Right cardiac atrium (tissue), 5 donors: ENCODE measurements around the gene PRTFDC1. TPM values are rescaled to one million over a fixed set of nuclear protein-coding genes. Genes with fewer than 3 reads are reported as not detected.
A peak's percentile ranks its signal among the peaks of the same experiment; 100 is the strongest.

Source experiments
- ATAC-seq, 2 donors: fragments of 200-7000 bp; cut with Tn5 transposase; one replicate each; pipeline versions ENCODE4 v1.8.0 to v1.9.1; 2020; ENCODE audit warnings: moderate library complexity in 2 of 2, mild to moderate bottlenecking in 1 of 2
- DNase-seq, 3 donors: peaks; one replicate each; pipeline ENCODE4 v3.0.0-alpha.2; 2020
- H3K27ac ChIP-seq: one replicate; pipeline ENCODE4 v1.5.1; 2013; ENCODE audit warnings: mild to moderate bottlenecking, low read length, control low read depth, moderate library complexity
- H3K27me3 ChIP-seq: one replicate; pipeline ENCODE4 v1.6.1; 2013; ENCODE audit not compliant: control insufficient read depth, insufficient read depth
- H3K4me1 ChIP-seq: one replicate; pipeline ENCODE4 v1.6.1; 2013; ENCODE audit warnings: low read length; ENCODE audit not compliant: control insufficient read depth, insufficient read depth
- H3K4me3 ChIP-seq: one replicate; pipeline ENCODE4 v1.5.1; 2013; ENCODE audit warnings: low read length, control low read depth
- H3K9me3 ChIP-seq: one replicate; pipeline ENCODE4 v1.6.1; 2013; ENCODE audit warnings: low read length; ENCODE audit not compliant: control insufficient read depth
- WGBS: extraction: QIAGEN DNeasy Blood & Tissue Kit; methylation state at CpG from one replicate; pipeline ENCODE4 v1.1.7; 2013; 5-methylcytosine and 5-hydroxymethylcytosine counted together
- intact Hi-C, 4 donors: fragments of 100-400 bp; cut with DNase I; formaldehyde crosslinking; loops; one replicate each; pipeline versions ENCODE4 v1.11.0 to v1.14.0; 2022 to 2023
- long read RNA-seq, 4 donors: library from polyadenylated mRNA; unstranded; transcript quantifications; one replicate each; pipeline ENCODE4 v2.0.0, GENCODE V29; 2020 to 2021
- polyA plus RNA-seq: library from polyadenylated mRNA; stranded (reverse); fragments of 200-250 nt; gene quantifications from one replicate; pipeline ENCODE4 v1.2.3, GENCODE V29; 2013
- total RNA-seq, 4 donors: library from RNA; stranded (reverse); fragmentation: NEBNext Ultra II Directional; extraction: Animal tissue kit (Norgen Biotek cat#: 25700); gene quantifications; one replicate each; pipeline ENCODE4 v1.2.1, GENCODE V29; 2021
- donor health status: healthy with polysubstance abuse.
- donor health status: DM: no; HTN: yes; CAD: no.
- donor health status: DM: no; HTN: no; CAD: no.
- donor health status: DM: no; HTN: yes; CAD: no; lungs with severe emphysema.
- donor health status: DM: yes; HTN: yes; CAD: no.

The PRTFDC1 gene, protein sequence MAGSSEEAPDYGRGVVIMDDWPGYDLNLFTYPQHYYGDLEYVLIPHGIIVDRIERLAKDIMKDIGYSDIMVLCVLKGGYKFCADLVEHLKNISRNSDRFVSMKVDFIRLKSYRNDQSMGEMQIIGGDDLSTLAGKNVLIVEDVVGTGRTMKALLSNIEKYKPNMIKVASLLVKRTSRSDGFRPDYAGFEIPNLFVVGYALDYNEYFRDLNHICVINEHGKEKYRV
- total RNA-seq (10 to 100 TPM in 3 of 4 donors, 1 to 10 TPM in 1; 8.6 to 11.2 (median 10.6) TPM), polyA plus RNA-seq (7.6 TPM)
- long read RNA-seq, donor 1, partial matches to known transcripts: 0 of 2 reads
- long read RNA-seq, donor 1, other reads (novel, unspliced or antisense): 1 of 2 reads
- long read RNA-seq, donor 2, partial matches to known transcripts: 1 of 3 reads
- long read RNA-seq, donor 2, other reads (novel, unspliced or antisense): 2 of 3 reads
- long read RNA-seq, donor 3, partial matches to known transcripts: 4 of 6 reads
- long read RNA-seq, donor 3, other reads (novel, unspliced or antisense): 1 of 6 reads
- long read RNA-seq, donor 4, partial matches to known transcripts: 0 of 1 reads
- long read RNA-seq, donor 4, other reads (novel, unspliced or antisense): 1 of 1 reads

DNA sequence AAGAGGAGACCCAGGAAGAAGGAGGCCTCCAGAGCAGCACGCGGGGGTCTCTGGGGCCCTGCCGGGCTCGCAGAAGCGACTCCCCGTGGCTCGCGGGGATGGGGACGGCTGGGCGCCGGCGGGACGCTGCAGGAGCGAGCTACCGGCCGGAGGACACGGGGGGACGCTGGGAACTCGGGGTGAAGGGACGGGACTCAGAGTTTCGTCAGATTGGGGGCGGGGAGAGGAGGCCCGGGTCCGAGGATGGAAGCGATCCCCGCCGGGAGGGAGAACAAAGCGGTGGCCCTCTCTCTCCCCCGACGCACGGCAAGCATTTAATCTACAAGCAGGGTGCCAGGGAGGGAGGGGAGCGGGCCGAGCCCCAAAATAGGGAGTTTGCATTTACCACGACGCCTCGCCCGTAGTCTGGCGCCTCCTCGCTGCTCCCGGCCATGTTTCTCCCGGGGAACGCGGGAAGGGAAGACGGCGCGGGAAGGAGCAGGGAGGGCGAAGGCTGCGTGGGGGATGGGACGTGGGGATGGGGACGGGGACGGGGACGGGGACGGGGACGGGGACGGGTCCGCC, at the start of gene PRTFDC1:
TSS of gene PRTFDC1 (minus strand) at position 464 of the 564 bp plus-strand sequence. CDS start at position 433, 31 bp downstream.
- under 1% methylated on average over 52 of the region's 56 CpGs for WGBS
- Histone ChIP-seq H3K4me1 (peaks cover 7% of the 10 kb centered on the region), H3K27me3 (no peaks in the 10 kb centered on the region), H3K9me3 (no peaks in the 10 kb centered on the region), H3K4me3 (peak within 1 kb of the TSS; percentile 82), H3K27ac (peak within 1 kb of the TSS; percentile 61)
- intact Hi-C loops: loop anchor here in 3 of 4 donors (10.0 kb wide), 1 partner anchor 227 kb away; the partner anchor contains the start of gene ARHGAP21 (in 3 of the 3)
- ATAC-seq (peak; percentile 58), DNase-seq (peak; percentile 55 to 87 (median 85))

DNA sequence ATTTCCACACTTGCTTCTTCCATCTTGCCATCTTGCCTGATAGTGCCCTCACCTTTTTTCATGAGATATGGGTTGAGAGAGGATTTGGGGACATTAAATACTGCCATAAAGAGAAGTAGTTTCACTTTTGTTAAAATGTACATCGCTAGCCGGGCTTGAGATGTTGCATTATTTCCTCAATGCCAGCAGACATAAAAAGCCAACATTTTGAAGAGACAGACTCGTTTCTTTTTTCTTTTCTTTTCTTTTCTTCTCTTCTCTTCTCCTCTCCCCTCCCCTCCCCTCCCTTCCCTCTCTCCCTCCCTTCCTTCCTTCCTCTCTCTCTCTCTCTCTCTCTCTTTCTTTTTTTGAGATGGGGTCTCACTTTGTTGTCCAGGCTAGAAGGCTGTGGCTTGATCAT, 45.6 kb upstream of the PRTFDC1 start:
- no peak for DNase-seq
- H3K27me3 ChIP-seq: no peaks in the 10 kb centered on the region
- H3K4me3 ChIP-seq: no peak overlapping the region
- ATAC-seq: no peak
- 86% methylated on average over 3 of the region's 3 CpGs for WGBS
- H3K27ac ChIP-seq: no peak overlapping the region
- H3K9me3 ChIP-seq: no peaks in the 10 kb centered on the region
- intact Hi-C loops: no loop called here
- H3K4me1 ChIP-seq: no peaks in the 10 kb centered on the region

DNA sequence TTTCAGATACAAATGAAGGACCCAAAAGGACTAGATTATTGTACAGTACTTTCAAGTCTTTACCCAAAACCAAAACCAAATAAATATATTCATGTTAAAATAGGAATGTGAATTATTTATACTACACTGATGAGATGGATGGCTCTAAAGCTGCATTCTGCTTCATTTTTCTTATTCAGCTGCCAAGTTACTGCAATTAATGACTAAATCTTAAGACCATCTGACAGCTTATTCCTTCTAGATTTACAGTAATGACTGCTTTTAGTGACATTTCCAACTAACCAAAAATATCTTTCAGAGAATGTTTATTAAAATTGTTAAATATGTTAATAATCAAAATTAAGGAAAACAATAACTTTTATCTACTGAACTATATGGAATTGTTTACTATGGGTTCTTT, 42.7 kb upstream of the PRTFDC1 start:
- Histone ChIP-seq H3K27me3 (no peaks in the 10 kb centered on the region), H3K4me1 (no peaks in the 10 kb centered on the region), H3K9me3 (no peaks in the 10 kb centered on the region), H3K4me3 (no peak overlapping the region), H3K27ac (no peak overlapping the region)
- intact Hi-C loops: no loop called here
- DNase-seq (no peak), ATAC-seq (no peak)

DNA sequence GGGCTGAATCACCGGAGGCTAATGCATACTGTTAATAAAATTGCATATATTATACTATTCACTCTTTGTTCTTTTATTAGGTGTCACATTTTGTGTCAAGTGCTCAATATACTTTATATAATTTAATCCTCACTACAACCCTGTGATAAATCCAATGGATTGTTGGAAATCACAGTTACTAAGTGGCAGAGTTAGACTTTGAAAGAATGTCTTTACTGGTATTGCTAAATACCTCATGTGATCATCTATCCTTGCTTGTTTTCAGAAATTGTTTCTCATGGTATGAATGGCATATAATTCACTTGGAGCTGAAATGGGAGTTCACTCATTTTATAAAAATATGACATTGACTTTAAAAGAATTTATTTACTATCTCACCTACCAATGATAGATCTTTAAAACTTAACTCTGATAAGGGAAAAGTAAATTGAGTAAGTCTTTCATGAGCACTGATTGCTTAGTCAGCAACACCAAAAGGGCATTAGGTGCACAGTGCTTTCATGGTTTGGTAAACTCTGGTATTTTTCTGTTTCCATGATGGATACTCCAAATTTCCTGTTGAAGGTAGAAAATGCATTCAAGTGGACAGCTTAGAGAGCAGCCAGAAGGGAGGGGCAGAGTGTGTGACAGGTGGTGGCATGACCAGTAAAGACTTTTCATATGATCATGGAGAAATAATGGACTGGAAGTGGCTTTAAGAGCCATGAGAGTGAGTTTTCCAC, 41.0 kb upstream of the PRTFDC1 start:
- Histone ChIP-seq H3K9me3 (no peaks in the 10 kb centered on the region), H3K27me3 (no peaks in the 10 kb centered on the region), H3K4me1 (no peaks in the 10 kb centered on the region), H3K27ac (no peak overlapping the region), H3K4me3 (no peak overlapping the region)
- DNase-seq (no peak), ATAC-seq (no peak)
- intact Hi-C loops: no loop called here
- 99% methylated on average over 1 of the region's 1 CpG for WGBS

DNA sequence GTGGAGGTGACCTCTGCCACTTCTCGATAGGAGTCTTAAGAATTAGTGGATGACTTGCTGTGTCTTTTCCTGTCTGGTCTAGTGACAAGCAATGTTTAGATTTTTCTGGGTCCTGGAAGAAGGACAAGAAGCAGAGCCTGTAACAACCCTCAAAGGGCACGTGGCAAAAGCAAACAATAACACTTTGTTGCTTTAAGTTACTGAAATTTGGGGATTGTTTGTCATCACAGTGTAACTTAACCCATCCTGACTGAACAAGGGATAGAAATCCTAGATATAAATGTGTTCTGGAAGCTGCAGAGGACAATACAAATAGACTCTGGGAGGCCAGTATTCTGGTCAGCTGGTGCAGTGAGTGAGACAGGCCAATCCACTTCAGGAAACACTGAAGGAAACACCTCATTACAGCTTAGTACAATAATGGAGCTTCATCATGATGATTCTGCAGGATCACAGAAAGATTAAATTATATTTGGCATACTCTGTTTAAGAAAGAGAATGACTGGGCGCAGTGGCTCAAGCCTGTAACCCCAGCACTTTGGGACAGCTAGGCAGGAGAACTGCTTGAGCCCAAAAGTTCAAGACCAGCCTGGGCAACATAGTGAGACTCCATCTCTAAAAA, 40.2 kb upstream of the PRTFDC1 start:
- H3K27me3 ChIP-seq: no peaks in the 10 kb centered on the region
- no peak overlapping the region for H3K4me3 ChIP-seq
- WGBS: 82% methylated on average over 3 of the region's 3 CpGs
- no peak overlapping the region for H3K27ac ChIP-seq
- intact Hi-C loops: no loop called here
- H3K4me1 ChIP-seq: no peaks in the 10 kb centered on the region
- DNase-seq: no peak
- ATAC-seq: no peak
- no peaks in the 10 kb centered on the region for H3K9me3 ChIP-seq

DNA sequence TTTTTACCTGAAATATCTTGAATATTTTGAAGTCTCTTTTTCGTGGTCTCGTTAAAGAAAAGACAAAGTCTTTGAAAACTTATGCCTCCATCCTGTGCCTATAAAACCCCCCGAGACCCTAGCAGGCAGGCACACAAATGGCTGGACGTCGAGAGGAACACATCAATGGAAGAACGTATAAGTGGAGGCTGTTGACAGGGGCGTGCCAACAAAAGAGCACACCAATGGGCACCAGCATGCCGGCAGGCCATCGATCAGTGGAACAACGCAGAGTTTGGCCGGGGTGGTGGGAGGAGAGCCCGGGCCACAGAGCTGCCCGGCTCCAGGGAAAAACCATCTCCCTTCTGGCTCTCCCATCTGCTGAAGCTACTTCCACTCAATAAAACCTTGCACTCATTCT, 38.9 kb upstream of the PRTFDC1 start:
- intact Hi-C loops: no loop called here
- Histone ChIP-seq H3K4me3 (no peak overlapping the region), H3K27ac (no peak overlapping the region), H3K27me3 (no peaks in the 10 kb centered on the region), H3K4me1 (no peaks in the 10 kb centered on the region), H3K9me3 (no peaks in the 10 kb centered on the region)
- ATAC-seq: no peak
- 89% methylated on average over 13 of the region's 13 CpGs for WGBS
- DNase-seq: no peak

DNA sequence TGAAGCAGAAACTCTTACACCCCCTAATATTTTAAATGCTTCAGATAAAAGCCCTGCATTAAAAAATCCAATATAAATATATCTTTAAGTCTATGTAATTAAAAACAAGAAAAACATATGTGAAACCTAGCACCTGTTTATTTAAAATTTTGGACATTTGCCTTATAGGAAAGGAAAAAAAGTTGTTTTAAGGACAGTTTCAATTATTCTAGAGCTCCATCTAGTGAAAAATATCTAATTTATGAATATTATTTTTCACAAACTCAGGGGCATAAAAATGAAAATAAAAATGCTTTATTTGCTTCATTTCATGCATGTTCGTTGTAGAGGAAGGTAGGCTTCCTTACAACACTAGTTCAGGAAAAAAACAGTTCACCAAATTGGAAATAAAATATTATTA, 37.5 kb upstream of the PRTFDC1 start:
- Histone ChIP-seq H3K9me3 (no peaks in the 10 kb centered on the region), H3K4me3 (no peak overlapping the region), H3K4me1 (no peaks in the 10 kb centered on the region), H3K27ac (no peak overlapping the region), H3K27me3 (no peaks in the 10 kb centered on the region)
- DNase-seq: no peak
- WGBS: 28% methylated on average over 1 of the region's 1 CpG
- no peak for ATAC-seq
- intact Hi-C loops: loop anchor here in 3 of 4 donors (5.0 to 10.0 kb wide), 2 partner anchors 345 to 348 kb away; no protein-coding TSS in a partner anchor

DNA sequence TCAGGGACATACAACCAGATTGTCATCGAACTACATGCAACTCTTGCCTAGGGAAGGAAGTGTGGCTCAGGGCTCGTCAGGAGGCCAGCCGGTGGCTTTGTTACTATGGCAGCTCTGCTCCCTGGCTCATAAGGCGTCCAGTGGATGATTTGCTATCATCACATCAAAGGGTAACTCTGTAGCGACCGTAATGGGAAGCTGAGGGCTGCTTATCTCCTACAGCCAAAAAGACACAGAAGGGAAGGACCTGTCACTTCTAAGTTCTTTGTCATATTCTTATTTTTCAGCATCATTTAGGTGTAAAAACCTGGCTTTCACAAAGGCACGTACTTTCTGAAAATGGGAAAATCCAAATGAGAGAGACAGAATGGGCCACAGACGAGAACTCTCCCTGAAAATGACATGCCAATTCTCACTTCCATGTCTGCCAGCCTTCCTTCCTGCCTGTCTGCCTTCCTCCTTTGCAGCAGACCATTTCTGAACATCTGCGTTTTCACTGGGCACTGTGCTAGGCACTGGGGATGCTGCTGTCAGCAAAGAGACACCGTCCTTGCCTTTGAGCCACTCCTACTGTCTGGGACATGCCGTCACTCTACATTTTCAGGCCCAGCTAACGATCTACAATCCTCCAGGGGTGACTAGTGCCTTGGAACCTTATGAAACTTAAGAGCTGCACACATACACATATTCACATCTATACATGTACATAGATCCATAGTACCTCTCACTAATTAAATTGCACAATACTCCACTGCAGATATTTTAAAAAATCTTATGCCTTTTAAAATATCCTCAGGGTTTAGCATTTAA, 36.6 kb upstream of the PRTFDC1 start:
- 42% methylated on average over 12 of the region's 12 CpGs for WGBS
- intact Hi-C loops: loop anchor here in 3 of 4 donors (5.0 to 10.0 kb wide), 2 partner anchors 344 to 347 kb away; no protein-coding TSS in a partner anchor
- no peaks in the 10 kb centered on the region for H3K9me3 ChIP-seq
- no peaks in the 10 kb centered on the region for H3K27me3 ChIP-seq
- DNase-seq: peak in 1 of 3 donors; percentile 54
- no peak overlapping the region for H3K27ac ChIP-seq
- H3K4me1 ChIP-seq: no peaks in the 10 kb centered on the region
- peak; percentile 51 to 70 for ATAC-seq
- no peak overlapping the region for H3K4me3 ChIP-seq

DNA sequence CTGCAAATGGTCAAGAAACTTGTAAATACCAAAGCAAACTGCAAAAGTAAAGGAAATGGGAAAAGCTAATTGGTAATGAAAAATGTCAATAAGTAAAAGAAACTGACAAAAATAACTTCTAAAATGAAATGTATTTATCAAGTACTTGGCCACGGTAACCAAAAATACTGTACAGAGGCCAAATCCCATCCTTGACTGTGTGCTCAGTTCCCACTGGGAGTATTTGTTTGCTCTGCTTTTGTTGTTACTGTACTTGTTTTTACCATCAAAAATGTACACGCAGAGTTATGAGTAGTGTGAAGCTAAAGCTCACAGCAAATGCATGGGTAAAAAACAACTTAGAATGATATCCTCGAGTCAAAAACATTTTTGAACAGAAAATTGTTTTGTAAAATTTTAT, 32.5 kb upstream of the PRTFDC1 start:
- 40% methylated on average over 3 of the region's 3 CpGs for WGBS
- no peak overlapping the region for H3K27ac ChIP-seq
- no peak for ATAC-seq
- H3K4me1 ChIP-seq: no peaks in the 10 kb centered on the region
- intact Hi-C loops: loop anchor here in 3 of 4 donors (5.0 to 10.0 kb wide), 2 partner anchors 340 to 343 kb away; no protein-coding TSS in a partner anchor
- no peak overlapping the region for H3K4me3 ChIP-seq
- no peak for DNase-seq
- H3K9me3 ChIP-seq: no peaks in the 10 kb centered on the region
- H3K27me3 ChIP-seq: no peaks in the 10 kb centered on the region

DNA sequence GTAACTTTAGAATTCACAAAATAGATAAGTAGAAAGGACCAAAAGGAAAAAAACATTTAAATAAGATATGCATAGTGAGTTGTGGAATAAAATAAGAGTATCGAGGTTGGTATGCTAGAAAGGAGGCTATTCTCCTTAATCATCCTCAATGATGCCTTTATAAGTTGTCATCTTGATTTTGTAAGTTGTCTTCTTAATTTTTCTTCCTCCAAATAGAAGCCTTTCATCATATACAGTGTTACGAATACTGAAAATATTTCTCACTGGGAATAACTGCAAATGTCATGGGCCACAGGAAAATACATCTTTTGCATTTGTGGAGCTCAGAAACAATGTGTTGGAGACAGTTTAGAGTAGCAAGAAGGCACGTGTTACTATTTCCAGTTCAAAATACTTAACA, 31.5 kb upstream of the PRTFDC1 start:
- ATAC-seq (no peak), DNase-seq (no peak)
- 58% methylated on average over 3 of the region's 3 CpGs for WGBS
- Histone ChIP-seq H3K4me1 (no peaks in the 10 kb centered on the region), H3K4me3 (no peak overlapping the region), H3K9me3 (no peaks in the 10 kb centered on the region), H3K27ac (no peak overlapping the region), H3K27me3 (no peaks in the 10 kb centered on the region)
- intact Hi-C loops: loop anchor here in 2 of 4 donors (10.0 kb wide), 1 partner anchor 339 kb away; no protein-coding TSS in a partner anchor
